Hematopoietic multipotent progenitor cell (in vitro differentiated cells): ENCODE data around the gene TMEM269. TPM values are rescaled to one million over a fixed set of nuclear protein-coding genes. Genes with fewer than 3 reads are reported as not detected.
A peak's percentile ranks its signal among the peaks of the same experiment; 100 is the strongest.

Experiments used
- DNase-seq, 3 donors: peaks; one replicate each; pipeline ENCODE4 v3.0.0-alpha.2; 2011 to 2015; ENCODE audit warnings: low read depth in 2 of 3, low spot score in 2 of 3
- total RNA-seq: library from RNA; depleted of rRNA; stranded (reverse); fragments of >200 nt; gene quantifications from one replicate; pipeline ENCODE4 v1.2.3, GENCODE V29; 2012

TMEM269 gene
- total RNA-seq, 1 donor, result under 0.01 TPM

DNA sequence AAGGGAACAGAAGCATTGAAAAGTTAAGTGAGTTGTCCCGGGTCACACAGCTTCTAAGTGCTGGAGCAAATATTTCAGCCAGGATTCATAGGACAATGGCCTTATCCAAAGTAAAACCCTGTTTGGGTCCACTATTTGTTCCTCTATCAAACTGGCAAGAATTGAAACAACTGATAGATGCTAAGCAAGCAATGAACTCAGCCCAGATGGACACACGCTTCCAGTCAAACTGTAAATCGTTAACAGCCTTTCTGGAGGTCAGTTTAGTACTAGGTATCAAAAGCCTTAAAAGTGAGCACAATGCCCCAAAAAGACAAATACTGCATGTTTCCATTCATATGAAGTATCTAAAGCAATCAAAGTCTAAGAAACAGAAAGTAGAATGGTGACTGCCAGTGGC is 33.2 kb downstream of the TMEM269 start:
- DNase-seq, result no peak

DNA sequence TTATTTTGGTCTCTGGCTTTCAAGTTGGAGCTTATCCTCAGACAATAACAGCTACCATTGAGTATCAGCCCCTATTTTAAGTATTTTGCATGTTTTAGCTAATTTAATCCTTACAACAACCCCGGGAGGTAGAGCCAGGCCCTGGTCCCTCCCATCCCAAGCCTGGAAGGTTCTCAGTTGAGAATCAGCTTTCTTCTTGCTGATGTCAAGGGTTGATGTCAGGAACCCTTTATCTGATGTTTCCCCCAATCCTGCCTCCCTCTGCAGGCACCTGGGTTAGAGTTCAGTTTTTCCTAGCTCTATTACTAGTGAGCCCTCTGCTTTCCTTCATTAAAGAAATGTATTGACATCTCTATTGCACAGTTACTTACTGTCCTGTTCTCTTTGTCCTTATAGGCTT is 36.0 kb downstream of the TMEM269 start:
- no peak for DNase-seq

- no peak for DNase-seq
Measured at GRCh38 chr1:42821690-42822089, 36.9 kb downstream of the TMEM269 start.

DNA sequence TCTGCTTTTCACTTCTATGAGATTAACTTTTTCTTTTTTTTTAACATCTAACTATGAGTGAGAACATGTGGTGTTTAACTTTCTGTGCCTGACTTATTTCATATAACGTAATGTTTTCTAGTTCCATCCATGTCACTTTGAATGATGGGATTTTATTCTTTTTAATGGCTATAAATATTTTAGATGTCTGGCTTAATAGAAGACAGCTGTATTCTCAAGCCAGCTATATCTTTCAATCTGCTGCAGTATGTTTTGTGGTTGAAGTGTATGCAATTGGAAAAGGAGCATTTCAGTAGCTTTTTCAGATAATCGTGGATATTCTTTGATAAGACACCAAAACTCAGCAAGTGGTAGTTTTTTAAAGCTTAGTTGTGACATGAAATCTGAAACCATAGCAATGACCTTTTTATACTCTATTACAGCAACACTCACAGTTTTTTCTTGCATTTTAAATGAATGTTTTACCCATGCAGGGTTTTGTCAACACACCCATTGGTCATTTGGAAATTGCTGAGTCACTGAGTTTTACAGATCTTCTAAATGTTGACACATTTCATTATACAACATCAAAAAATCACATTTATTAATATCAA is 38.1 kb downstream of the TMEM269 start:
- no peak for DNase-seq

DNA sequence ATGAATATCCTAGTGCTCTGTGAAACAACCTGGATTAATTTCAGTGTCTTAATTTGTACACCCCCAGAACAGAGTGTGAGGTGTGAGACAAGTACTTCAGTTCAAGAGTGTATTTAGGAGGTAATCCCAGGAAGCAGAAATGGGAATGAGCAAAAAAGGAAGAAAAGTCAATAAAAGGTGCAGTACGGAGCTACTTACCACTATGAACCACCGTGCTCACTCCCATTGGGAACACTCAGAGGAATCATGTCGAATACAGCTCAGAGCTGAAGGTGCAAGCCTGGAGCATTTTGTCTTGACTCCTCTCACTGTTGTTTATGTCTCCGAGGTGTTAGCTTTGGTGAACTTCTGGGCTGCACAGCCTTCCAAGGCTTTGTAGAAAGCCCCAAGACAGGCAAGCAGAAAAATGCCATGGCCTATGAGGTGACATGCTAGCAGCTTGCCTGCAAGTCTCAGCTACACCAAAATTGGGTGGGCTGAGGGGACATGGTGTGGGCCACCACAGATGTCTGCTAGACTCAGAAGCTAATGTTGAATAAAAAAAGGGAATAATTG is 39.8 kb downstream of the TMEM269 start:
- no peak for DNase-seq

- peak in 2 of 3 donors; percentile 26 to 35 for DNase-seq
Measured at GRCh38 chr1:42825036-42825851, 40.5 kb downstream of the TMEM269 start.

GRCh38 chr1:42830631-42831030 is 45.8 kb downstream of the TMEM269 start:
- DNase-seq, result no peak

DNA sequence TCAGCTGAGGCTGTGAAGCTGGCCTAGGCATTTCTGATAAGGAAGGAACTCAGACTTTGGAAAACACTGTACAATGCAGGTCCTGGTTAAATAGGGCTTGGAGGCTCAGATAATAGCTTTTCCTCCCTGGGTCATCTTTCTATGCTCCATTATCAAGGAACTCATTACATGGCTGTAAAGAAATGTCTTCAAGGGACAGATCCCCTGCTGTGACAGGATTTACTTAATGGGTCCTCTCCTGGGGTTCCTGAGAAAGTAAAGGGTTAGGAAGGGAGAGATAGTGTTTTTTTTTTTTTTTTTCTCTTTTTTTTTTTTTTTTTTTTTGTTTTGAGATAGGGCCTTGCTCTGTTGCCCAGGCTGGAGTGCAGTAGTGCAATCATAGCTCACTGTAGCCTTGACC is 46.5 kb downstream of the TMEM269 start:
- DNase-seq, result no peak

DNA sequence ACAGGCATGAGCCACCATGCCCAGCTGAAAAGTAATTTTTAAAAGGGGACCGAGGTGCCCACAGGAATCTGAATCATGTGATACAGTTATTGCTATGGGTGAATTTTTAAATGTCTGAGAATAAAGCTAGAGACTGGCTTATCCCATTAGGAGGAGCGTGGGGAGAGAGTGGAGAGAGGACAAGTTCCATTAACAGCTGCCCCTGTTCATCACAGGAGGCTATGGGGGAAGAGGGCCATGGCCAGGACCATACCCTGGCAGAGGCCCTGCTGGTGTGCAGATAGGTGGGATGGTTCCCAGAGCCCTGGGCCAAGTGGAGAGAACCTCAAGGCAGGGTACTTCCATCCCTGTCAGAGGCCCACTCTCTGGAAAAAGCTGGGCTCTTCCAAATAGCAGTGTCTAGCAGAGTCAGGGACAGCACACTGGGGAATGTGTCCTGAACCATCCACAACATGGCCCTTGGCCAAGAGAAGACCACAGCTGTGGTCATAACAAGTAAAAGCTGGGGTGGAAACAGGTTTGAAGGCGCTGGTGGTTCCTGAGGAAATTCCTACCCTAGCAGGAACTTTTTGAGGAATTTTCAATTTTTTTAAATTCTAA is 48.0 kb downstream of the TMEM269 start:
- DNase-seq, result no peak

DNA sequence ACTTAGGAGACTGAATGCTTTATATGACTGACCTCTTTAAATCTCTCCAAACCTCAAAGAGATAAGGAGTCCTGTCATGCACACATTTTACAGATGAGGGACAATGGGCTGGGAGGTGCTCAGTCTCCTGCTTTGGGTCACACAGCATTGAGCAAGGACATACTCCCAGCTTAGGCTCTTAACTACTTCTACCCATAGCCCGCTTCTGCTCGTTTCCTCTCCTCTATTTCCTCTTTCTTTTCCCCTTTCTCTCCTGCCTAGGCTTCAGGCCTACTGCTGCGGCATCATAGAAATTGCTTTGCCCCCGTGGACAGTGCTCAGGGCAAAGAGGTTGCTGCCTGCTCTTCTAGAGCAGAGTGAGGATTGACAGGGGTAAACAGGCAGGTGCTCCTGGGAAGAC is 49.2 kb downstream of the TMEM269 start:
- no peak for DNase-seq

GRCh38 chr1:42834803-42835202 is 50.0 kb downstream of the TMEM269 start:
- no peak for DNase-seq

GRCh38 chr1:42835422-42835821 is 50.6 kb downstream of the TMEM269 start:
- DNase-seq, result no peak

GRCh38 chr1:42837709-42838108 is 52.9 kb downstream of the TMEM269 start:
- no peak for DNase-seq

DNA sequence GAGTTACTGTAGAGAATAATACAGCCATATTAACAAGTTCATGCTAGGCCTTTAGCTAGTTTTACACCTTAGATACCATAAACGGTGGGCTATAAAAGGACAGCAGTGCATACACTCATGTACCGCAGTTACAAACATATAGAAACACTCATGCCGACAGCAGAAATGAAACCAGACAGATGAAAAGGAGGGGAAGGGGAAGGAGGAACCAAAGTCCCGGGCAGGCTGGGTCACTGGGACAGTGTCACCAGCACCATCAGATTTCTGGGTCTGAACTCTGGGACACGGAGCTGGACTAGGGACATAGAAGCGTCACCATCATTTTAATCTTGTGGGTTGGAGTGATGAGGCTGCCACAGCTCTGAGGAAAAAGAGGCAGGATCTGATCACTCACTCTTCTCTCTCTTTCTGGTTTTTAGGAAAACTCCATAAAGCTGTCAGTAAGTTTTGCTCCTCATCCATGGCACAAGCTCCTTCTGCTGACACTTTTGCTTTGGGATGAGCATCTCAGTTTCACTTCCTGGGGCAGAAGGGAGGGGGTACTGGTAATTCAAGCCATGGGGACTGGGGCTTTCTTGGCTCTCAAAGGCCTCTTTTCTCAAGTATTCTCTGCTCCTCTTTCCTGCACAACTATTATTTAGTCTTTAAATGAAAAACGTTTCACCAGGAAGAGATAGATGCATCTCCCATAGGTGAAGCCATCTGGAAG is 53.8 kb downstream of the TMEM269 start:
- no peak for DNase-seq

GRCh38 chr1:42841010-42841409 is 56.2 kb downstream of the TMEM269 start:
- no peak for DNase-seq

DNA sequence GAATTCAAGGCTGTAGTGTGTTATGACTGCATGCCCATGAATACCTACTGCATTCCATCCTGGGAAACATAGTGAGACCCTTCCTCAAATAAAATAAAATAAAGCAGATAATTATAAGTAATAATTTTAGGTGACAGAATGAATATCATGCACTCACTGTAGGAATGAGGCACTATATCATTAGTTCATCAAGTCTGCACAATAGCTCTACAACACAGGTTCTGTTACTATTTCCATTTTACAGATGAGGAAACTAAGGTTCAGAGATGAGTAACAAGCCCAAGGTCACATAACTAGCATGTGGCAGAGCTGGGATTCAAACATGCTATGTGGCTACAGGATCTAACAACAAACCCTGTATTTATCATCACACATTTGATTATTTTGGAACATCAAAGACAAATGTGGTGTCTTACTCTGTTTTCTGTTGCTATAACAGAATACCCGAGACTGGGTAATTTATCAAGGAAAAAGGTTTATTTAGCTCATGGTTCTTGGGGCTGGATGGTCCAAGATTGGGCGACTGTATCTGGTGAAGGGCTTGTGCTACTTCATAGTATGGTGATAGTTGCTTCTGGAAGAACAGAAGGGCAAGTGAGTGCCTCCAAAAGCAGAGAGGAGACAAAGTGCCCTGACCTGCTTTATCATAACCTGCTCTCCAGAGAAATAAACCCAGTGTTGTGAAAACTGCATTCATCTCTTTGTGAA is 56.8 kb downstream of the TMEM269 start:
- no peak for DNase-seq

DNA sequence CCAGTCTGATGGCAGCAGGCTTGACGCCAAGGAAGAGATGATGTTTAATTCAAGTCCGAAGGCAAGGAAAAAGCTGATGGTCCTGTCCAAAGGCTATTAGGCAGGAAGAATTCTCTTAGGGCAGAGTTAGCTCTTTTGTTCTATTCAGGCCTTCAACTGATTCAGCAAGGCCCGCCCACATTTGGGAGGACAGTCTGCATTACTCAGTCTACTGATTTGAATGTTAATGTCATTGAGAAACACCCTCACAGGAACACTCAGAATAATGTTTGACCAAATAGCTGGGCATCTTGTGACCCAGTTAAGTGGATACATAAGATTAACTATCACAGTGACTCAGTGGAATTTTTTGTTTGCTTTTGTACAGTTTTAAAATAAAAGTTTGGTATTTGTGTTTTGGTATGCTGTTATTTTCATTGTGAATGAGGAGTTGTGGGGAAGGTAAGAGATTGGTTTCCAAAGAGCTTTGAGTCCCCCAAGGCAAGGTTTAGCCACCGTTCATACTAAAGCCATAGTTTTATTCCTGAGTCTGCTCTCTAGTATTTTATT is 59.9 kb downstream of the TMEM269 start:
- DNase-seq, result no peak

- no peak for DNase-seq
Measured at GRCh38 chr1:42845193-42845592, 60.4 kb downstream of the TMEM269 start.

- DNase-seq, result no peak
Measured at GRCh38 chr1:42845866-42846256, 61.1 kb downstream of the TMEM269 start.
